Measurements from ENCODE around the gene RGP1.

- TF ChIP-seq POLR2AphosphoS5 (IDR thresholded peaks at IDR 0.05) (peak in 1 of 3 donors; percentile 61), CTCF (IDR thresholded peaks at IDR 0.05) (no peak)
These were observed 2.5 kb upstream of the RGP1 start for GRCh38 chr9:35746583-35746982.

Measured in stomach (tissue), 4 donors.